Mammary epithelial cell (primary cell): ENCODE data around the gene ABHD1.

Experiments
- EZH2 ChIP-seq: IDR thresholded peaks from 2 replicates; pipeline ENCODE4 v1.6.1; 2012; ENCODE audit warnings: low read length, inconsistent platforms, borderline replicate concordance
- TF ChIP-seq, protein P1 (sequence below), 2 donors: IDR thresholded peaks in 1 of 2; conservative IDR thresholded peaks in 1 of 2; 2 replicates each; pipeline ENCODE4 v1.5.1; 2011 to 2012; ENCODE audit warnings: inconsistent platforms in 2 of 2, low read length in 2 of 2, mild to moderate bottlenecking in 2 of 2, control low read depth in 1 of 2, low read depth in 1 of 2; ENCODE audit not compliant: insufficient read depth in 1 of 2; ENCODE audit errors: extremely low read depth in 1 of 2

DNA sequence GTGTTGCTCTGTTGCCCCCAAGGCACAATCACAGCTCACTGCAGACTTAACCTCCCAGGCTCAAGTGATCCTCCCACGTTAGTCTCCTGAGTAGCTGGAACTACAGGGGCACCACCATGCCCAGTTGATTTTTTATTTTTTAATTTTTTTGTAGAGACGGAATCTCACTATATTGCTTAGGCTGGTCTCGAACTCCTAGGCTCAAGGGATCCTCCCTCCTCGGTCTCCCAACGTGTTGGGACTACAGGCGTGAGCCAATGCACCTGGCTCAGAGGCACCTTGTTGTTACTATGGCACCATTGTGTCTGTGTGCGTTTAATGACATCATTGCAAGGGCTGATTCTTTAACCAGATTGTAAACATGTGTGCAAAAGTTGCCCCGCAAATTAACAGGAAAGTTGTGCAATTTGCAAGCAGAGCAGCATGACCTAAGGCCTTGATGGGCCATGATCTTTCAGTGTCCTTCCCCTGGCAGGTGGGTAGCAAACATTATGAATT, 47.8 kb downstream of the ABHD1 start:
- TF ChIP-seq EZH2: no peak
- TF ChIP-seq, protein P1, sequence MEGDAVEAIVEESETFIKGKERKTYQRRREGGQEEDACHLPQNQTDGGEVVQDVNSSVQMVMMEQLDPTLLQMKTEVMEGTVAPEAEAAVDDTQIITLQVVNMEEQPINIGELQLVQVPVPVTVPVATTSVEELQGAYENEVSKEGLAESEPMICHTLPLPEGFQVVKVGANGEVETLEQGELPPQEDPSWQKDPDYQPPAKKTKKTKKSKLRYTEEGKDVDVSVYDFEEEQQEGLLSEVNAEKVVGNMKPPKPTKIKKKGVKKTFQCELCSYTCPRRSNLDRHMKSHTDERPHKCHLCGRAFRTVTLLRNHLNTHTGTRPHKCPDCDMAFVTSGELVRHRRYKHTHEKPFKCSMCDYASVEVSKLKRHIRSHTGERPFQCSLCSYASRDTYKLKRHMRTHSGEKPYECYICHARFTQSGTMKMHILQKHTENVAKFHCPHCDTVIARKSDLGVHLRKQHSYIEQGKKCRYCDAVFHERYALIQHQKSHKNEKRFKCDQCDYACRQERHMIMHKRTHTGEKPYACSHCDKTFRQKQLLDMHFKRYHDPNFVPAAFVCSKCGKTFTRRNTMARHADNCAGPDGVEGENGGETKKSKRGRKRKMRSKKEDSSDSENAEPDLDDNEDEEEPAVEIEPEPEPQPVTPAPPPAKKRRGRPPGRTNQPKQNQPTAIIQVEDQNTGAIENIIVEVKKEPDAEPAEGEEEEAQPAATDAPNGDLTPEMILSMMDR (conservative IDR thresholded peaks at IDR 0.05 in 1 of 2, IDR thresholded peaks at IDR 0.05 in 1 of 2; ENCODE audit: extremely low read depth in 1 of 2, insufficient read depth in 1 of 2, low read depth in 1 of 2, low read length in 2 of 2): no peak
